Natural killer cell (primary cell): Measurements from ENCODE around the gene MYCN. TPM values are rescaled to one million over a fixed set of nuclear protein-coding genes. Genes with fewer than 3 reads are reported as not detected.

Source experiments
- ATAC-seq, 3 donors: fragments of 150-1000 bp in 2 of 3; fragments of 200-7000 bp in 1 of 3; cut with Tn5 transposase; 1 replicate in 1 of 3; 2 replicates in 2 of 3; pipeline ENCODE4 v1.10.0; 2021; ENCODE audit warnings: mild to moderate bottlenecking in 2 of 3, moderate library complexity in 2 of 3
- DNase-seq, 2 donors: peaks; one replicate each; pipeline versions ENCODE4 v3.0.0 to v3.0.0-alpha.2; 2013 to 2021; ENCODE audit warnings: mixed read lengths in 1 of 2
- H3K27ac ChIP-seq: one replicate; pipeline ENCODE4 v1.5.1; 2013; ENCODE audit warnings: mild to moderate bottlenecking, low read length
- H3K27me3 ChIP-seq: one replicate; pipeline ENCODE4 v1.6.1; 2013; ENCODE audit warnings: low read length; ENCODE audit not compliant: control insufficient read depth, insufficient read depth
- H3K36me3 ChIP-seq: one replicate; pipeline ENCODE4 v1.6.1; 2013; ENCODE audit warnings: low read length; ENCODE audit not compliant: control insufficient read depth, insufficient read depth
- H3K4me1 ChIP-seq: one replicate; pipeline ENCODE4 v1.6.1; 2013; ENCODE audit warnings: low read length; ENCODE audit not compliant: control insufficient read depth, insufficient read depth
- H3K4me3 ChIP-seq: one replicate; pipeline ENCODE4 v1.5.1; 2013; ENCODE audit warnings: low read length
- H3K9me3 ChIP-seq: one replicate; pipeline ENCODE4 v1.6.1; 2013; ENCODE audit warnings: low read length; ENCODE audit not compliant: control insufficient read depth, insufficient read depth
- H3K27ac Mint-ChIP-seq, 2 donors: one replicate each; pipeline ENCODE4 v1.8.0; 2022; ENCODE audit warnings: mild to moderate bottlenecking in 2 of 2, mixed read lengths in 2 of 2, moderate library complexity in 1 of 2
- H3K27me3 Mint-ChIP-seq, 2 donors: one replicate each; pipeline ENCODE4 v1.8.0; 2022; ENCODE audit warnings: low read depth in 2 of 2, mixed read lengths in 2 of 2
- H3K36me3 Mint-ChIP-seq: one replicate; pipeline ENCODE4 v1.8.0; 2022; ENCODE audit warnings: mixed read lengths
- H3K4me1 Mint-ChIP-seq, 2 donors: one replicate each; pipeline ENCODE4 v1.8.0; 2022; ENCODE audit warnings: mixed read lengths in 2 of 2
- H3K4me3 Mint-ChIP-seq: one replicate; pipeline ENCODE4 v1.8.0; 2022; ENCODE audit warnings: mild to moderate bottlenecking, moderate library complexity, mixed read lengths
- H3K9me3 Mint-ChIP-seq, 2 donors: one replicate each; pipeline ENCODE4 v1.8.0; 2022; ENCODE audit warnings: mixed read lengths in 2 of 2
- WGBS: methylation state at CpG from one replicate; pipeline ENCODE4 v1.1.7; 2013; ENCODE audit warnings: missing lambda C conversion rate; ENCODE audit not compliant: insufficient coverage; 5-methylcytosine and 5-hydroxymethylcytosine counted together
- intact Hi-C: fragments of 100-400 bp; cut with micrococcal nuclease; formaldehyde crosslinking; loops from one replicate; pipeline ENCODE4 v1.14.2; 2022
- total RNA-seq, 4 donors: library from RNA; stranded (reverse); fragments of 120-200 nt in 1 of 4; gene quantifications; one replicate each; pipeline versions ENCODE4 v1.2.3 to v1.2.4, GENCODE V29; 2013 to 2022
- TF ChIP-seq, protein P1 (sequence below): fragments of 200-600 bp; IDR thresholded peaks from one replicate; pipeline ENCODE4 v1.8.0; 2022; ENCODE audit warnings: antibody characterized with exemption

Gene MYCN
- total RNA-seq, 3 donors from 2014 or later (not counting 1 experiment from before 2014, with no cell fraction given) = 0.18 TPM; not detected in 2

DNA sequence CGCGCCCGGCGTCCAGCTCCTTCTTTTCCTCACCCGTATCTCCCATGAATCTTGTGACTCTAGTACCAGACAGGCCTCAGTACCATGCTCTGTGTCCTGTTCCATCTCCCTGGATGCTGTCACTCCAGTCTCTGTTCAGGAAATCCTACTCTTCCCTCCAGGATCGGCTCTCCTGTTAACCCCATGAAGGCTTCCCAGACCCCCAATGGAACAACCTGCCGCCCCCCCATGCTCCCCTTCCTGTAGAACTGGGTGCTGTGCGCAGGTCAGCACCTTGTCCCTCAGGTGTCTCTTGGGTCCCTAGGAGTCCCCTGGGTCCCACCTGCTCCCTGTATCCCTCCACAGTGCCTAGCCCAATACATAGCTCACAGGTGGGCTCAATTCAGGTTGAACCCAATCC lies 41.3 kb downstream of the MYCN start:
- Histone ChIP-seq H3K27me3 (no peaks in the 10 kb centered on the region), H3K36me3 (no peaks in the 10 kb centered on the region), H3K4me1 (no peaks in the 10 kb centered on the region), H3K9me3 (no peaks in the 10 kb centered on the region), H3K27ac (no peak overlapping the region), H3K4me3 (no peak overlapping the region)
- Mint-ChIP-seq H3K4me1 (no peaks in the 10 kb centered on the region), H3K36me3 (no peaks in the 10 kb centered on the region), H3K9me3 (no peaks in the 10 kb centered on the region), H3K4me3 (no peak overlapping the region), H3K27ac (no peak overlapping the region), H3K27me3 (no peaks in the 10 kb centered on the region)
- TF ChIP-seq, protein P1, sequence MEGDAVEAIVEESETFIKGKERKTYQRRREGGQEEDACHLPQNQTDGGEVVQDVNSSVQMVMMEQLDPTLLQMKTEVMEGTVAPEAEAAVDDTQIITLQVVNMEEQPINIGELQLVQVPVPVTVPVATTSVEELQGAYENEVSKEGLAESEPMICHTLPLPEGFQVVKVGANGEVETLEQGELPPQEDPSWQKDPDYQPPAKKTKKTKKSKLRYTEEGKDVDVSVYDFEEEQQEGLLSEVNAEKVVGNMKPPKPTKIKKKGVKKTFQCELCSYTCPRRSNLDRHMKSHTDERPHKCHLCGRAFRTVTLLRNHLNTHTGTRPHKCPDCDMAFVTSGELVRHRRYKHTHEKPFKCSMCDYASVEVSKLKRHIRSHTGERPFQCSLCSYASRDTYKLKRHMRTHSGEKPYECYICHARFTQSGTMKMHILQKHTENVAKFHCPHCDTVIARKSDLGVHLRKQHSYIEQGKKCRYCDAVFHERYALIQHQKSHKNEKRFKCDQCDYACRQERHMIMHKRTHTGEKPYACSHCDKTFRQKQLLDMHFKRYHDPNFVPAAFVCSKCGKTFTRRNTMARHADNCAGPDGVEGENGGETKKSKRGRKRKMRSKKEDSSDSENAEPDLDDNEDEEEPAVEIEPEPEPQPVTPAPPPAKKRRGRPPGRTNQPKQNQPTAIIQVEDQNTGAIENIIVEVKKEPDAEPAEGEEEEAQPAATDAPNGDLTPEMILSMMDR = no peak
- no peak for DNase-seq
- WGBS = 92% methylated on average over 8 of the region's 8 CpGs
- intact Hi-C loops = no loop called here
- ATAC-seq = no peak

DNA sequence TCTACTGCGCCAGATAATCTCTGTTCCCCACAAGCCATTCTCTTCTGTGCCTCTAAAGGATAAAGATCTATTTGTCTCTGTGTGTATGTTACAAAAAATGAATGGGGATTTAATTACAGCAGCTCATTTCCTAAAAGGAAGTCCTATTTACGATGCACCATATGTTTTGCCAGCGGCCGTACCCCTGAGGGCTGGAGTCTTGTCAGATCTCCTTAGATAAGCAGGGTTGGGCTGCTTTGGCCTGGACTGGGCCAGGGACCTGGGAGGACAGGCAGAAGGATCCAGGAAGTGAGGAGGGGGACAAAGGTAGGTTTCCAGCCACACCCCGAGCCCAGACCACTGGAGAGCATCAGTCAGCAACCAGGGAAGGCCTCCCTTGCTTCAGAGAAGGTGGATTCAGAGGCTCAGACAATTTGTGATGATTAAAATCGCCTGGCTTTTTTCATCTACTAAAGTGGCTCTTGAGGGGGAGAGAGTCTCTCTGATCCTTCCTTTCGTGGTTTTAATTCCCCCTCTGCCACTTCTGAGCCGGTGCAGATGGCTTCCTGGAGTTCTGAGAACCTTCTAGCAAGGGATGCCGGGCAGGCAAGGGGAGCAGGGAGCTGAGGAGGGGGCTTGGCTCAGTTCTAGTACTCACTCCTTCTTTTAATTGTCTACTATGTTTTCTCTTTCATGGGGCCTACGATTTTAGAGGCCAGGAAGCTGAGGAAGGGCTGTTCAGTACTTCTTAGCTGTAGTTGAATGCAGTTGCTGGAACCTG lies 42.1 kb downstream of the MYCN start:
- no peak for DNase-seq
- Mint-ChIP-seq H3K9me3 (no peaks in the 10 kb centered on the region), H3K4me3 (no peak overlapping the region), H3K36me3 (no peaks in the 10 kb centered on the region), H3K27me3 (no peaks in the 10 kb centered on the region), H3K27ac (no peak overlapping the region), H3K4me1 (no peaks in the 10 kb centered on the region)
- Histone ChIP-seq H3K4me1 (no peaks in the 10 kb centered on the region), H3K27me3 (no peaks in the 10 kb centered on the region), H3K36me3 (no peaks in the 10 kb centered on the region), H3K9me3 (no peaks in the 10 kb centered on the region), H3K4me3 (no peak overlapping the region), H3K27ac (no peak overlapping the region)
- intact Hi-C loops = no loop called here
- WGBS = 21% methylated on average over 9 of the region's 10 CpGs
- TF ChIP-seq, protein P1 = no peak
- ATAC-seq = no peak

DNA sequence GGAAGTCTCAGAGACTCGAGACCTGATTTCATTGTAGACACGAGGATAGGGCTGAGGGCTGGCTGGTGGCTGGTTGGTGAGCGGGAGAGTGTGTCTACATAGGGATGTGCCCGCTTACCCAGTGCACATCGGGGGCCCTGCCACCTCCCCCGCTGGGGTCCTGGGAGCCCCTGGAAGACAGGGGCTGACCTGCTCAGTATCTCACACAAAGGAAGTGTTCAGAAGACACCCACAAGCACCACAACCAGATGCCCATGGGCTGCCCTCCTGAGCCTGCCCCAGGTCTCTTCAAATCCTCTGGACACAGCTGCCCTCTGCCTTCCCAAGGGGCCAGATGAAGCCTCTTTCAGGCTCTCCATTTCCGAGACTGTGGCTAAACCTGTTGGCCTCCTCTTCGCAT lies 43.1 kb downstream of the MYCN start:
- H3K9me3 ChIP-seq = no peaks in the 10 kb centered on the region
- DNase-seq (no peak), ATAC-seq (no peak)
- Mint-ChIP-seq H3K4me1 (no peaks in the 10 kb centered on the region), H3K4me3 (no peak overlapping the region), H3K9me3 (no peaks in the 10 kb centered on the region), H3K27me3 (no peaks in the 10 kb centered on the region), H3K36me3 (no peaks in the 10 kb centered on the region), H3K27ac (no peak overlapping the region)
- 97% methylated on average over 8 of the region's 8 CpGs for WGBS
- no peaks in the 10 kb centered on the region for H3K4me1 ChIP-seq
- intact Hi-C loops = no loop called here
- no peak overlapping the region for H3K27ac ChIP-seq
- no peak overlapping the region for H3K4me3 ChIP-seq
- no peaks in the 10 kb centered on the region for H3K27me3 ChIP-seq
- no peaks in the 10 kb centered on the region for H3K36me3 ChIP-seq
- TF ChIP-seq, protein P1 = no peak
